Measurements from ENCODE around the gene MCMBP. TPM values are rescaled to one million over a fixed set of nuclear protein-coding genes. Genes with fewer than 3 reads are reported as not detected.

MCMBP gene
- total RNA-seq, 1 donor from 2014 or later, result 24.5 TPM

DNA sequence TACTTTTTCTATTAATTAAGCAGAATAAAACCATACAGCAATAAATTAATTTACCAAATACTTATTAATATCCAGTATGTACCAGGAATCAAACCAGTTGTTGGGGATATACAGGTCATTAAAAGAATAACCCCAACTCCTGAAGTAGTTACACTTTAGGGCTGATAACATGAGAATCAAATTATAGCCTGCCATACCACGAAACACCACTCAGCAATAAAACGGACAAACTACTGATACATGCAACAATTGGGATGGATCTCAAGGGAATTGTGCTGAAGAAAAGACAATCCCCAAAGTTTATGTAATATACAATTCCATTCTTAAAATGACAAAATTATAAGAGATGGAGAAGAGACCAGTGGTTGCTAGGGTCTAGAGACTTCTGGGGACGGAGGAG is 22.7 kb downstream of the MCMBP start:
- intact Hi-C loops (cut with micrococcal nuclease), result loop anchor here (10.0 kb wide), 1 partner anchor 165 kb away; no protein-coding TSS in a partner anchor
- TF ChIP-seq CTCF (IDR thresholded peaks at IDR 0.05; ENCODE audit: borderline replicate concordance), result no peak
- H3K4me3 ChIP-seq, result no peak overlapping the region
- H3K36me3 ChIP-seq, result peaks cover 92% of the 10 kb centered on the region
- no peaks in the 10 kb centered on the region for H3K27me3 ChIP-seq (ENCODE audit: low read depth)
- no peaks in the 10 kb centered on the region for H3K9me3 ChIP-seq (replicated peaks)
- H3K4me1 ChIP-seq, result peaks cover 7% of the 10 kb centered on the region
- DNase-seq, result no peak
- no peak overlapping the region for H3K27ac ChIP-seq (replicated peaks)

GRCh38 chr10:119849031-119849789 is 23.4 kb downstream of the MCMBP start:
- Histone ChIP-seq H3K4me3 (no peak overlapping the region), H3K36me3 (peaks cover 95% of the 10 kb centered on the region), H3K27ac (replicated peaks) (no peak overlapping the region), H3K4me1 (peaks cover 7% of the 10 kb centered on the region), H3K9me3 (replicated peaks) (no peaks in the 10 kb centered on the region), H3K27me3 (ENCODE audit: low read depth) (no peaks in the 10 kb centered on the region)
- no peak for DNase-seq
- intact Hi-C loops (cut with micrococcal nuclease), result no loop called here
- no peak for TF ChIP-seq CTCF (IDR thresholded peaks at IDR 0.05; ENCODE audit: borderline replicate concordance)

GRCh38 chr10:119845656-119846055 is 27.0 kb downstream of the MCMBP start:
- TF ChIP-seq CTCF (IDR thresholded peaks at IDR 0.05; ENCODE audit: borderline replicate concordance), result no peak
- H3K27ac ChIP-seq (replicated peaks), result no peak overlapping the region
- no peak overlapping the region for H3K4me3 ChIP-seq
- peaks cover 97% of the 10 kb centered on the region for H3K36me3 ChIP-seq
- no peaks in the 10 kb centered on the region for H3K27me3 ChIP-seq (ENCODE audit: low read depth)
- no peaks in the 10 kb centered on the region for H3K9me3 ChIP-seq (replicated peaks)
- DNase-seq, result no peak
- intact Hi-C loops (cut with micrococcal nuclease), result no loop called here
- no peaks in the 10 kb centered on the region for H3K4me1 ChIP-seq

- Histone ChIP-seq H3K36me3 (peaks cover 98% of the 10 kb centered on the region), H3K27me3 (ENCODE audit: low read depth) (no peaks in the 10 kb centered on the region), H3K4me3 (no peak overlapping the region), H3K9me3 (replicated peaks) (no peaks in the 10 kb centered on the region), H3K27ac (replicated peaks) (no peak overlapping the region), H3K4me1 (no peaks in the 10 kb centered on the region)
- intact Hi-C loops (cut with micrococcal nuclease), result no loop called here
- TF ChIP-seq CTCF (IDR thresholded peaks at IDR 0.05; ENCODE audit: borderline replicate concordance), result no peak
- no peak for DNase-seq
Measured at GRCh38 chr10:119834188-119834587, 38.5 kb downstream of the MCMBP start.

DNA sequence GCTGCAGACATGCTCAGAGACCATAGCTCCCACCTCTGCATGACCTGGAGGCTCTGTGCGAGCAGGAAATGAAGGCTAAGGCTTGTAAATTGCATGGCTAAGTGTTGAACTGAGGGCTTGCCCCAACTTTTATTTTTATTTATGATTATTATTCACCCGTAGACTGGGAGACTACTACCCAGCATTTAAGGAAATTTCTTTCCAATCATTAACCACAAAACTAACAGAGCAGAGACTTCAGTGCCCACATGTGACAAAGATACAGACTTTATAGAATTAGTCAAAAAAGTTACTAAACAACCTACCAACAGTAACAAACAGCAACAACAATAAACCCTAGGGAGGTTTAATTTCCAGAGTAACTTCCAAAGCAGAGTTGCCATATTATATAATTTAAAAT is 39.7 kb downstream of the MCMBP start:
- TF ChIP-seq CTCF (IDR thresholded peaks at IDR 0.05; ENCODE audit: borderline replicate concordance), result no peak
- Histone ChIP-seq H3K4me3 (no peak overlapping the region), H3K4me1 (no peaks in the 10 kb centered on the region), H3K9me3 (replicated peaks) (no peaks in the 10 kb centered on the region), H3K27ac (replicated peaks) (no peak overlapping the region), H3K27me3 (ENCODE audit: low read depth) (no peaks in the 10 kb centered on the region), H3K36me3 (peaks cover 99% of the 10 kb centered on the region)
- intact Hi-C loops (cut with micrococcal nuclease), result no loop called here
- no peak for DNase-seq
